ENCODE data around the gene TJP3.
A peak's percentile ranks its signal among the peaks of the same experiment; 100 is the strongest.

DNA sequence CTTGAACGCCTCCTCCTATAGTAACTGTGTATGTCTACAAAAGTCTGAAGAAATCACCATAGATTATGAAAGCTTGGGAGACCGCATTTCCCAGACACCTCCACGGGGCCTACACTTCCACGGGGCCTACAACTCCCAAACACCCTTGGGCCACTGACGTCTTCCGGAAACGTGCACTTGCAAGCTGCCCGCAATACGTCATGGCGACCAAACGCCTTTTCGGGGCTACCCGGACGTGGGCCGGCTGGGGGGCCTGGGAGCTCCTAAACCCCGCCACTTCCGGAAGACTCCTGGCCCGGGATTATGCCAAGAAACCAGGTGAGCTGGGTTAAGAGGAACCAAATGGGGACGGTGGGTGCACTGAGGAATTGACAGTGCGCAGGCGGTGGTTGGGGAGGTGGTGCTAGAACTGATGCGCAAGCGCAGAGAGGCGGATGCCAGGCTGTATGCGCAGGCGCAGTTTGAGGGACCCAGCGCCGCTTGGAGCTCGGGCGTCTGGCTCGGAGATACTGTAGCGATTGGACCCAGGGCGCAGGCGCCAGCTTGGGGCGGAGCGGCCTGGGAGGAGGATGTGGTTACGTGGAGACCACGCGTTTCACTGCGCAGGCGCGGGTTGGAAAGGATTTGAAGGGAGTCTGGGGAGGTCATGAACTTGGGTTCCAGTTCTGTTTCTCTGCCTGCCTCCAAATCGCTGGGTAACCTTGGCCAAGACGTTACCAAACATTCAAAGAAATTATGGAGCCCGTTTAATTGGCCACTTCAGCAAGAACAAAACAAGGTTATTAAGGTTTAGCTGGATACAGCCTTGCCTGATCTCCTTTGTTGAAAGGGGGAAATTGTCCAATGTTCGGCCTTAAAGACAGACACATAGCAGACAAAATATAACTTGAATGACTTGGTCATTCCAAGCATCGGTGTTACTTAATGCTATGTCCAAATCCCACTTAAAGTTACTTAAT is 54.6 kb downstream of the TJP3 start, which contains the start of gene MRPL54:
- no peak for TF ChIP-seq FOXP2 (optimal IDR thresholded peaks at IDR 0.05; ENCODE audit: control extremely low read depth, extremely low read length, insufficient read depth)
- TF ChIP-seq POLR2AphosphoS5 (IDR thresholded peaks at IDR 0.05; ENCODE audit: borderline replicate concordance, low read depth, low read length): peak; percentile 89

All from SK-N-MC (cell line).